ENCODE data around the gene PRR4.

PRR4 gene

GRCh38 chr12:10847744-10848143, 1.5 kb downstream of the PRR4 start:
- H4K20me1 ChIP-seq (ENCODE audit: insufficient read depth, low read length) = no peaks in the 10 kb centered on the region
- H3K4me2 ChIP-seq (ENCODE audit: low read depth, low read length) = no peak overlapping the region
- H3K9ac ChIP-seq (ENCODE audit: low read length) = no peak overlapping the region
- no peak overlapping the region for H2AFZ ChIP-seq (ENCODE audit: low read length)
- no peaks in the 10 kb centered on the region for H3K4me1 ChIP-seq (ENCODE audit: low read length)
- no peaks in the 10 kb centered on the region for H3F3A ChIP-seq (ENCODE audit: insufficient read depth, low read length)
- H3K4me3 ChIP-seq (ENCODE audit: low read length) = no peak overlapping the region
- H3K27me3 ChIP-seq (replicated peaks; ENCODE audit: insufficient read depth, low read length) = no peaks in the 10 kb centered on the region
- no peak for DNase-seq
- H3K36me3 ChIP-seq (replicated peaks; ENCODE audit: insufficient read depth, low read length) = no peaks in the 10 kb centered on the region
- no peak for TF ChIP-seq EZH2 (optimal IDR thresholded peaks at IDR 0.05; ENCODE audit: low read depth, low read length)
- TF ChIP-seq CTCF (IDR thresholded peaks at IDR 0.05; ENCODE audit: low read length) = no peak
- no peak for TF ChIP-seq EZH2phosphoT487 (IDR thresholded peaks at IDR 0.05; ENCODE audit: low read length)
- no peaks in the 10 kb centered on the region for H3K79me2 ChIP-seq (ENCODE audit: low read length)
- H3K27ac ChIP-seq (ENCODE audit: low read length) = no peak overlapping the region
- H3K9me3 ChIP-seq (replicated peaks; ENCODE audit: insufficient read depth, low read length) = no peaks in the 10 kb centered on the region
- H3K9me2 ChIP-seq (replicated peaks; ENCODE audit: insufficient read depth, low read length) = no peaks in the 10 kb centered on the region

DNA sequence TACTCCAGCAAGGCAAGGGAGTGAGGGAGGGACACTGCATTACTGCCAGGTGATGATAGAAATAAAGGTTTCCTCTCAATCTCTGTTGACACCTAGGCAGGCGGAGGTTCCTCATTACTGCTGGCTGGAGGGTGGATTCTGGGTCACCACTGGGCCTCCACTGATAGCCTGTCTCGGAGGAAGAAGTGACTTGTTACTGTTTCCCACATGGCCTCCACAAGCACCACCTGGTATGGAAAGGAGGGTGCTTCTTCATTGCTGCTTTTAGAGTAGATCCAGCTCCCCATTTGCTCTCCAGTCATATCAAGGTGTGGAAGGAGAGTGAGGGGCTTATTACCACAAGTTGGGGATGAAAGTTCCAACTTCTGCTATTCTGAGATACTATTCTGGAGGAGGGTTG, 6.4 kb downstream of the PRR4 start:
- Histone ChIP-seq H3K36me3 (replicated peaks; ENCODE audit: insufficient read depth, low read length) (no peaks in the 10 kb centered on the region), H3K9ac (ENCODE audit: low read length) (no peak overlapping the region), H2AFZ (ENCODE audit: low read length) (no peak overlapping the region), H4K20me1 (ENCODE audit: insufficient read depth, low read length) (no peaks in the 10 kb centered on the region), H3F3A (ENCODE audit: insufficient read depth, low read length) (no peaks in the 10 kb centered on the region), H3K4me1 (ENCODE audit: low read length) (no peaks in the 10 kb centered on the region), H3K9me3 (replicated peaks; ENCODE audit: insufficient read depth, low read length) (no peaks in the 10 kb centered on the region), H3K4me2 (ENCODE audit: low read depth, low read length) (no peak overlapping the region), H3K79me2 (ENCODE audit: low read length) (no peaks in the 10 kb centered on the region), H3K27me3 (replicated peaks; ENCODE audit: insufficient read depth, low read length) (no peaks in the 10 kb centered on the region), H3K27ac (ENCODE audit: low read length) (no peak overlapping the region), H3K4me3 (ENCODE audit: low read length) (no peak overlapping the region), H3K9me2 (replicated peaks; ENCODE audit: insufficient read depth, low read length) (no peaks in the 10 kb centered on the region)
- no peak for DNase-seq
- TF ChIP-seq EZH2phosphoT487 (IDR thresholded peaks at IDR 0.05; ENCODE audit: low read length) = no peak
- no peak for TF ChIP-seq EZH2 (optimal IDR thresholded peaks at IDR 0.05; ENCODE audit: low read depth, low read length)
- TF ChIP-seq CTCF (IDR thresholded peaks at IDR 0.05; ENCODE audit: low read length) = no peak

GRCh38 chr12:10838461-10838860, 10.8 kb downstream of the PRR4 start:
- H3K27ac ChIP-seq (ENCODE audit: low read length) = no peak overlapping the region
- H3K9ac ChIP-seq (ENCODE audit: low read length) = no peak overlapping the region
- H3K79me2 ChIP-seq (ENCODE audit: low read length) = no peaks in the 10 kb centered on the region
- H3K9me2 ChIP-seq (replicated peaks; ENCODE audit: insufficient read depth, low read length) = no peaks in the 10 kb centered on the region
- H3K36me3 ChIP-seq (replicated peaks; ENCODE audit: insufficient read depth, low read length) = no peaks in the 10 kb centered on the region
- no peak overlapping the region for H2AFZ ChIP-seq (ENCODE audit: low read length)
- H4K20me1 ChIP-seq (ENCODE audit: insufficient read depth, low read length) = no peaks in the 10 kb centered on the region
- no peaks in the 10 kb centered on the region for H3K27me3 ChIP-seq (replicated peaks; ENCODE audit: insufficient read depth, low read length)
- no peak for DNase-seq
- H3K4me1 ChIP-seq (ENCODE audit: low read length) = no peaks in the 10 kb centered on the region
- H3K4me2 ChIP-seq (ENCODE audit: low read depth, low read length) = no peak overlapping the region
- no peak overlapping the region for H3K4me3 ChIP-seq (ENCODE audit: low read length)
- no peaks in the 10 kb centered on the region for H3F3A ChIP-seq (ENCODE audit: insufficient read depth, low read length)
- H3K9me3 ChIP-seq (replicated peaks; ENCODE audit: insufficient read depth, low read length) = no peaks in the 10 kb centered on the region
- TF ChIP-seq EZH2 (optimal IDR thresholded peaks at IDR 0.05; ENCODE audit: low read depth, low read length) = no peak
- TF ChIP-seq EZH2phosphoT487 (IDR thresholded peaks at IDR 0.05; ENCODE audit: low read length) = no peak
- TF ChIP-seq CTCF (IDR thresholded peaks at IDR 0.05; ENCODE audit: low read length) = no peak

All from MM.1S (cell line).